GM12891 (cell line): ENCODE results near the gene TNFRSF21.

ENCODE experiments used
- POLR2A ChIP-seq: IDR thresholded peaks from 2 replicates; pipeline ENCODE4 v1.6.1; 2011; ENCODE audit warnings: low read depth, low read length, control low read depth
- POLR2AphosphoS5 ChIP-seq: IDR thresholded peaks from 2 replicates; pipeline ENCODE4 v1.6.1; 2011; ENCODE audit warnings: low read depth, low read length, control low read depth
- TAF1 ChIP-seq: IDR thresholded peaks from 2 replicates; pipeline ENCODE4 v1.6.1; 2011; ENCODE audit warnings: low read depth, low read length, control low read depth

DNA sequence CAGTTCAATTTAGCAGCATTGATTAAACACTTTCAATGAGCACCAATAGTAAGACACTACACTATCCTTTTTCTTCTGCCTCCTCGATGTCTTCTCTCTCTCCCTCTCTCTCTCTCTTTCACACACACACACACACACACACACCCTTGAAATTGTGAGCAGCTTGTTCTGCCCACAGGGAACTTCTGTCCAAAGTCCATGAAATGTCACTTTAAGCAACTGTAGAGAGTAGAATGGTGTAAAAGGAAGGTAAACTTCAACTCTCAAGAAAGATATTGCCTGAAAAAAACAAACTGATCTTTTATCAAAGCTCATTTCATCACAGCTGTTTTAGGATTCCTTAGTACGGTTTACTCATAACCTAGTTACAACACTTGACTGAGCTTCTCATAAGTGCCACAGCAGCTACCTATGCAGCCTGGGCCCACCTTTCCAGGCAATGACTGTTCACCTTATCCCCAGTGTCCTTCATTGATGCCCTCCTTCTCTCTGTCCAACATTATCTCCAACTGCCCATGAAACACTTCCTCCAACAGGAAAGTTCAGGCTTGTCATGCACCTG, 107.0 kb downstream of the TNFRSF21 start:
- TF ChIP-seq POLR2A (no peak), TAF1 (no peak), POLR2AphosphoS5 (no peak)
